ENCODE measurements around the gene MAOB.
"Not testable (repeated sequence)": the region's sequence is repeated elsewhere in the genome, so short reads cannot be mapped to it uniquely, and the experiment has no call there.

Gene MAOB

GRCh38 chrX:43882294-43882681 lies at the start of gene MAOB:
TSS of gene MAOB (minus strand) at chrX:43882450. CDS start at chrX:43882299, 151 bp downstream.
- no peaks in the 10 kb centered on the region for H3K9me3 ChIP-seq (ENCODE audit: control insufficient read depth in 5 of 5, low read length in 5 of 5)
- peak within 1 kb of the TSS; percentile 83 for H3K27ac ChIP-seq (ENCODE audit: low read depth, low read length)
- peak within 1 kb of the TSS in 4 of 5 donors; percentile 22 to 44 (median 36) for H3K9ac ChIP-seq (ENCODE audit: low read length in 5 of 5)
- no peaks in the 10 kb centered on the region for H3K36me3 ChIP-seq (ENCODE audit: control insufficient read depth in 5 of 5, insufficient read depth in 5 of 5, low read length in 5 of 5)
- H3K4me3 ChIP-seq (ENCODE audit: low read depth in 1 of 5, low read length in 5 of 5): peak within 1 kb of the TSS; percentile 49 to 69 (median 64)
- H3K4me1 ChIP-seq (ENCODE audit: control insufficient read depth in 5 of 5, insufficient read depth in 5 of 5, low read length in 5 of 5): peaks cover 0 to 26% (median 6%) of the 10 kb centered on the region in 5 donors
- peaks cover 2 to 30% (median 9%) of the 10 kb centered on the region in 5 donors for H3K27me3 ChIP-seq (ENCODE audit: control insufficient read depth in 5 of 5, insufficient read depth in 4 of 5, low read length in 5 of 5)

GRCh38 chrX:43922032-43922431 lies 39.8 kb upstream of the MAOB start:
- H3K27me3 ChIP-seq (ENCODE audit: control insufficient read depth in 5 of 5, insufficient read depth in 4 of 5, low read length in 5 of 5); H3K9me3 ChIP-seq (ENCODE audit: control insufficient read depth in 5 of 5, low read length in 5 of 5); H3K36me3 ChIP-seq (ENCODE audit: control insufficient read depth in 5 of 5, insufficient read depth in 5 of 5, low read length in 5 of 5); H3K4me3 ChIP-seq (ENCODE audit: low read depth in 1 of 5, low read length in 5 of 5); H3K9ac ChIP-seq (ENCODE audit: low read length in 5 of 5); H3K27ac ChIP-seq (ENCODE audit: low read depth, low read length); H3K4me1 ChIP-seq (ENCODE audit: control insufficient read depth in 5 of 5, insufficient read depth in 5 of 5, low read length in 5 of 5): not testable (repeated sequence)

- not testable (repeated sequence) for H3K27me3 ChIP-seq (ENCODE audit: control insufficient read depth in 5 of 5, insufficient read depth in 4 of 5, low read length in 5 of 5); H3K27ac ChIP-seq (ENCODE audit: low read depth, low read length); H3K9ac ChIP-seq (ENCODE audit: low read length in 5 of 5); H3K4me1 ChIP-seq (ENCODE audit: control insufficient read depth in 5 of 5, insufficient read depth in 5 of 5, low read length in 5 of 5); H3K36me3 ChIP-seq (ENCODE audit: control insufficient read depth in 5 of 5, insufficient read depth in 5 of 5, low read length in 5 of 5); H3K9me3 ChIP-seq (ENCODE audit: control insufficient read depth in 5 of 5, low read length in 5 of 5); H3K4me3 ChIP-seq (ENCODE audit: low read depth in 1 of 5, low read length in 5 of 5)
These were observed 28.5 kb upstream of the MAOB start for GRCh38 chrX:43910772-43911171.

- H3K4me1 ChIP-seq (ENCODE audit: control insufficient read depth in 5 of 5, insufficient read depth in 5 of 5, low read length in 5 of 5): no peaks in the 10 kb centered on the region
- peaks cover 0 to 6% (median 4%) of the 10 kb centered on the region in 5 donors for H3K27me3 ChIP-seq (ENCODE audit: control insufficient read depth in 5 of 5, insufficient read depth in 4 of 5, low read length in 5 of 5)
- no peaks in the 10 kb centered on the region for H3K9me3 ChIP-seq (ENCODE audit: control insufficient read depth in 5 of 5, low read length in 5 of 5)
- H3K36me3 ChIP-seq (ENCODE audit: control insufficient read depth in 5 of 5, insufficient read depth in 5 of 5, low read length in 5 of 5): no peaks in the 10 kb centered on the region
- H3K4me3 ChIP-seq (ENCODE audit: low read depth in 1 of 5, low read length in 5 of 5): no peak overlapping the region
- no peak overlapping the region for H3K27ac ChIP-seq (ENCODE audit: low read depth, low read length)
- H3K9ac ChIP-seq (ENCODE audit: low read length in 5 of 5): no peak overlapping the region
These were observed 27.8 kb upstream of the MAOB start for GRCh38 chrX:43910012-43910411.

GRCh38 chrX:43909141-43909540 lies 26.9 kb upstream of the MAOB start:
- Histone ChIP-seq H3K36me3 (ENCODE audit: control insufficient read depth in 5 of 5, insufficient read depth in 5 of 5, low read length in 5 of 5) (no peaks in the 10 kb centered on the region), H3K9me3 (ENCODE audit: control insufficient read depth in 5 of 5, low read length in 5 of 5) (no peaks in the 10 kb centered on the region), H3K27ac (ENCODE audit: low read depth, low read length) (no peak overlapping the region), H3K9ac (ENCODE audit: low read length in 5 of 5) (no peak overlapping the region), H3K4me3 (ENCODE audit: low read depth in 1 of 5, low read length in 5 of 5) (no peak overlapping the region), H3K4me1 (ENCODE audit: control insufficient read depth in 5 of 5, insufficient read depth in 5 of 5, low read length in 5 of 5) (no peaks in the 10 kb centered on the region), H3K27me3 (ENCODE audit: control insufficient read depth in 5 of 5, insufficient read depth in 4 of 5, low read length in 5 of 5) (peaks cover 0 to 8% (median 7%) of the 10 kb centered on the region in 5 donors)

GRCh38 chrX:43899878-43900815 lies 17.9 kb upstream of the MAOB start:
- Histone ChIP-seq H3K9ac (ENCODE audit: low read length in 5 of 5) (no peak overlapping the region), H3K9me3 (ENCODE audit: control insufficient read depth in 5 of 5, low read length in 5 of 5) (no peaks in the 10 kb centered on the region), H3K27ac (ENCODE audit: low read depth, low read length) (peak overlapping the region; percentile 57), H3K36me3 (ENCODE audit: control insufficient read depth in 5 of 5, insufficient read depth in 5 of 5, low read length in 5 of 5) (no peaks in the 10 kb centered on the region), H3K4me1 (ENCODE audit: control insufficient read depth in 5 of 5, insufficient read depth in 5 of 5, low read length in 5 of 5) (peaks cover 0 to 9% (median 0%) of the 10 kb centered on the region in 5 donors), H3K4me3 (ENCODE audit: low read depth in 1 of 5, low read length in 5 of 5) (no peak overlapping the region), H3K27me3 (ENCODE audit: control insufficient read depth in 5 of 5, insufficient read depth in 4 of 5, low read length in 5 of 5) (peaks cover 0 to 11% (median 8%) of the 10 kb centered on the region in 5 donors)

- Histone ChIP-seq H3K36me3 (ENCODE audit: control insufficient read depth in 5 of 5, insufficient read depth in 5 of 5, low read length in 5 of 5) (no peaks in the 10 kb centered on the region), H3K4me1 (ENCODE audit: control insufficient read depth in 5 of 5, insufficient read depth in 5 of 5, low read length in 5 of 5) (peaks cover 0 to 9% (median 0%) of the 10 kb centered on the region in 5 donors), H3K27me3 (ENCODE audit: control insufficient read depth in 5 of 5, insufficient read depth in 4 of 5, low read length in 5 of 5) (peaks cover 0 to 8% (median 4%) of the 10 kb centered on the region in 5 donors), H3K27ac (ENCODE audit: low read depth, low read length) (peak overlapping the region; percentile 57), H3K9ac (ENCODE audit: low read length in 5 of 5) (peak overlapping the region in 2 of 5 donors; percentile 35), H3K4me3 (ENCODE audit: low read depth in 1 of 5, low read length in 5 of 5) (no peak overlapping the region), H3K9me3 (ENCODE audit: control insufficient read depth in 5 of 5, low read length in 5 of 5) (no peaks in the 10 kb centered on the region)
These were observed 16.3 kb upstream of the MAOB start for GRCh38 chrX:43898406-43899035.

- Histone ChIP-seq H3K9ac (ENCODE audit: low read length in 5 of 5) (no peak overlapping the region), H3K4me1 (ENCODE audit: control insufficient read depth in 5 of 5, insufficient read depth in 5 of 5, low read length in 5 of 5) (peaks cover 0 to 9% (median 0%) of the 10 kb centered on the region in 5 donors), H3K27ac (ENCODE audit: low read depth, low read length) (no peak overlapping the region), H3K36me3 (ENCODE audit: control insufficient read depth in 5 of 5, insufficient read depth in 5 of 5, low read length in 5 of 5) (no peaks in the 10 kb centered on the region), H3K9me3 (ENCODE audit: control insufficient read depth in 5 of 5, low read length in 5 of 5) (no peaks in the 10 kb centered on the region), H3K4me3 (ENCODE audit: low read depth in 1 of 5, low read length in 5 of 5) (no peak overlapping the region), H3K27me3 (ENCODE audit: control insufficient read depth in 5 of 5, insufficient read depth in 4 of 5, low read length in 5 of 5) (peaks cover 0 to 8% (median 4%) of the 10 kb centered on the region in 5 donors)
These were observed 15.0 kb upstream of the MAOB start for GRCh38 chrX:43897290-43897689.

- no peaks in the 10 kb centered on the region for H3K4me1 ChIP-seq (ENCODE audit: control insufficient read depth in 5 of 5, insufficient read depth in 5 of 5, low read length in 5 of 5)
- no peak overlapping the region for H3K27ac ChIP-seq (ENCODE audit: low read depth, low read length)
- H3K27me3 ChIP-seq (ENCODE audit: control insufficient read depth in 5 of 5, insufficient read depth in 4 of 5, low read length in 5 of 5): peaks cover 0 to 4% (median 0%) of the 10 kb centered on the region in 5 donors
- peaks cover 4 to 5% (median 5%) of the 10 kb centered on the region in 5 donors for H3K9me3 ChIP-seq (ENCODE audit: control insufficient read depth in 5 of 5, low read length in 5 of 5)
- no peak overlapping the region for H3K9ac ChIP-seq (ENCODE audit: low read length in 5 of 5)
- no peaks in the 10 kb centered on the region for H3K36me3 ChIP-seq (ENCODE audit: control insufficient read depth in 5 of 5, insufficient read depth in 5 of 5, low read length in 5 of 5)
- H3K4me3 ChIP-seq (ENCODE audit: low read depth in 1 of 5, low read length in 5 of 5): no peak overlapping the region
These were observed 10.2 kb upstream of the MAOB start for GRCh38 chrX:43892336-43892870.

- H3K27ac ChIP-seq (ENCODE audit: low read depth, low read length): no peak overlapping the region
- H3K9me3 ChIP-seq (ENCODE audit: control insufficient read depth in 5 of 5, low read length in 5 of 5): peaks cover 4 to 5% (median 5%) of the 10 kb centered on the region in 5 donors
- peaks cover 0 to 16% (median 6%) of the 10 kb centered on the region in 5 donors for H3K4me1 ChIP-seq (ENCODE audit: control insufficient read depth in 5 of 5, insufficient read depth in 5 of 5, low read length in 5 of 5)
- H3K9ac ChIP-seq (ENCODE audit: low read length in 5 of 5): no peak overlapping the region
- no peak overlapping the region for H3K4me3 ChIP-seq (ENCODE audit: low read depth in 1 of 5, low read length in 5 of 5)
- no peaks in the 10 kb centered on the region for H3K36me3 ChIP-seq (ENCODE audit: control insufficient read depth in 5 of 5, insufficient read depth in 5 of 5, low read length in 5 of 5)
- H3K27me3 ChIP-seq (ENCODE audit: control insufficient read depth in 5 of 5, insufficient read depth in 4 of 5, low read length in 5 of 5): peaks cover 2 to 22% (median 9%) of the 10 kb centered on the region in 5 donors
These were observed 3.4 kb upstream of the MAOB start for GRCh38 chrX:43885617-43886016.

All from subcutaneous abdominal adipose tissue (tissue), 5 donors.